Stimulated activated naive CD4-positive, alpha-beta T cell treated with Interleukin-2 at 50 U/mL for 16 hours (primary cell): Measurements from ENCODE around the gene DCP1B.
"Not testable (repeated sequence)": the region's sequence is repeated elsewhere in the genome, so short reads cannot be mapped to it uniquely, and the experiment has no call there.

ENCODE experiments used
- DNase-seq: peaks from one replicate; lab custom pipeline; 2025; lab: John Stamatoyannopoulos, UW

DCP1B gene

DNA sequence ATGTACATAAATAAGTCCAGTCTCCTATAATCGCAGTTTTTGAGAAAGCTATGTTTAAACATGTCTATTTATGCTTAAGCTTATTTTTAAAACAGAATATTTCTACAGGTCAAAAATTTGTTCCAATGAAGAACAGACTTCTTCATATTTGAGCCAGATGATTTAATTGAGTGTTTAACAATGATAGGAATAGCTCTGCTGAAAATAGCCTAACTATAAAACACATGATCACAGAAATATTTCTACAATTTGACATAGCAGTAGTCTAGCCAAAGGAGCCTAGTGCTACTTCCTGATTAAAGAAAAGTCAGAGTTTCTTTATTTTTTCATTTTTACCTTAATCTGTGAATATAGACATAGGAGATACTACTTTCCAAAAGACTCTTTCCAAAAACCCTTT is 29.4 kb downstream of the DCP1B start:
- DNase-seq, result no peak

DNA sequence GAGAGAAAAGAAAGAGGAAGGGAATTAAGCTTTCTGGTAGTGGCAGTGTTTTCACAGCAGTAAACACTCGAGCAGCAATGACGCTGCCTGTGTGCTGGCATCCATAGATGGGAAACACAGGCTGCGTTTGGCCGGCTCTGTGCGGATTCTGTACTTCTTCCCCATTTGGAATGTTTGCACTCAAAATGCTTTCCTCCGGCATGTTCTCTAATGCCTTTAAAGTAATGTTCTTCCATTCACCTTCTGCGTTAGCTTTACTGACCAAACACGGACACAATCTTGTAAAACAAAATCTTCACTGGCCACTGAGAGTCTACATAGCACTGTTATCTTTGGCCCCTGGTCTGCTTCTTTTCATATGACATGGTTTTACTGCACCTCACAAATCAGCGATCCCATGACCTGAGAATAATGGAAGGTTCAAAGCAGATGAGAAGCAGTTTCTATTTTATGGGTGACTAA is 31.4 kb downstream of the DCP1B start:
- DNase-seq, result no peak

DNA sequence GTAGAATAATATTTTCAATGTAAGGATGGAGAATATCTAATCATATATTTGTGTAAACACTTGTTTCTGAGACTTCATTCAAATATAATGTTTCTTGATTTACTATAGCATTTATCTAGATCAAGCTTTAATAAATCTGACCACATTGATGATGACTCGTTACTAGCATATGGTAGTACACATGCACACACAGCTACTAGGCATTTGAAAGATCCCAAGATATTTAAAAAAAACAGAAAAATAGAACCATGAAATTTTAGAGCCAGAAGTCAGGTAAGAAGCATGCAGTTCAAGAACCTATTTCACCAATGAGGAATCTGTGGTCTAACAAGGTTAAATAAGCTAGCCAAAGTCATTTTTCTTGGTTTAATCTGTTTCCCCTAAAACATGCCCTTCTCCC is 32.0 kb downstream of the DCP1B start:
- DNase-seq, result no peak

DNA sequence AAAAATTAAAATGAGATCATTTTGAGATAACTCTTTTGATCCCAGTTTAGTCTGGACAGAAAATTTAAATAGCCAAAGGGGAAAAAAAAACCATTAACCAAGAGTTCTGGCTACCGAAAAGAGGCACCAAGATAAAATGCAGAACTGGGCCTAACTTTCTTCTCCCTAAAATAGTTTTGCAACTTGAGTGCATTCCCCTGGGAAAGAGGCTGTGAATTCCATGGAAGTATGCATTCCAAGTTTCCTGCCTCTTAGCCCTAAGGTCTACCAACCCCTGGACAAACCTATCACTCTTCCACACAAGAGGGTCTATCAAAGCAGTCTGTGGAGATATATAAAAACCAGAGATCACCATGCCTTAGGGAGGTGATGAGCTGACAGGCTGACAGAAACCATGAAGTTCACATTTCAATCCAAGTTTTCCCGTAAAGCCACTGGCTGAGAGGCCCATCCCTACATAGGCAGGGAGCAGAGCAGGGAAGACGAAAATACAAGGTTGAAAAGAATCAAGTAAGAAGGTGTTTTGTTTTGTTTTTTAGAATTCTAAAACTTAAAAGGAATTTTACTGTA is 33.8 kb downstream of the DCP1B start:
- DNase-seq, result no peak

DNA sequence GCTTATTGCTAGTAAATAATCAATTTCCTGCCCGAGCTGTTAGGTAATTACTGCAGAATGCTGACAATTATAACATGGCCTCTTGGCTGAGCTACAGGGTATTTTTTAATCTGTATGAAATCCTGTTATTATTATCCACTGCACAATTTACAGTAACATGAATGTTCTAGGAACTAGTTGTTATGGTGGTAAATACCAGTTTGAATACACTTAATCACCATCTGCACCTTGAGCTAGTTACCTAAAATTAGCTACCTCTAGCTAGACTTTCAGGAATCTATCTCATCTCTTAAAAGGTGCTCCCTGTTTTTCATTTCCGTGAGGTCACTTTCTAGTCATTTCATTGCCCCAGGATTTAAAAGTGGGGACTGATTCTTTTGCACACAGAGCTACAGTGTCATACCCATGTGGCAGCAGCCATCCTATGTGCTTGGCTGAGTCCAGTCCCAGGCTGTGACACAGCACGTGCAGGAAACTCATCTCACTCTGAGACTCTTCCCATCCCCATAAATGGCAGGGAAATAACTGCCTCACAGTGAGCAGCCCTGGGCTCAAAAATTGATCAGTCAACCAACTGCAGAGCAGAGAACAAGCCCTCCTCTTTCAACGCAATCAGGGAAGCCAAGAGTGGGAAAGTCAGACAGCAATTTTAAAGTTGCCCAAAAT is 37.6 kb downstream of the DCP1B start:
- DNase-seq, result no peak

DNA sequence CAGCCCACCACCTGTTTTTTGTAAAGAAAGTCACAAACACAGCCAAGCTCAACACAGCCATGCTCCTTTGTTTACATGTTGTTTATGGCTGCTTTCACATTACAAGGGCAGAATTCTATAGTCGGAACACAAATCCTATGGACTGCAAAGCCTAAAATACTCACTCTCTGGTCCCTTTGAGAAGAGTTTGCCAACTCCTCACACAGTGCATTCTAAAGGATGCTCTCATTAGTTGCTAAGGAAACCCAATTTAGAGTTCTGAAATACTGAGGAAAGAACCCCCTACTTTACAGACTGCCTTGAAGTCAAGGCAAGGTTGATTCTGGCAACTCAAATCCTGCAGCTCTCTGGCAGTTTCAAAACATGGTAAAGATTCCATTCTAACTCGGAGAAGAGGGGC is 38.3 kb downstream of the DCP1B start:
- no peak for DNase-seq

DNA sequence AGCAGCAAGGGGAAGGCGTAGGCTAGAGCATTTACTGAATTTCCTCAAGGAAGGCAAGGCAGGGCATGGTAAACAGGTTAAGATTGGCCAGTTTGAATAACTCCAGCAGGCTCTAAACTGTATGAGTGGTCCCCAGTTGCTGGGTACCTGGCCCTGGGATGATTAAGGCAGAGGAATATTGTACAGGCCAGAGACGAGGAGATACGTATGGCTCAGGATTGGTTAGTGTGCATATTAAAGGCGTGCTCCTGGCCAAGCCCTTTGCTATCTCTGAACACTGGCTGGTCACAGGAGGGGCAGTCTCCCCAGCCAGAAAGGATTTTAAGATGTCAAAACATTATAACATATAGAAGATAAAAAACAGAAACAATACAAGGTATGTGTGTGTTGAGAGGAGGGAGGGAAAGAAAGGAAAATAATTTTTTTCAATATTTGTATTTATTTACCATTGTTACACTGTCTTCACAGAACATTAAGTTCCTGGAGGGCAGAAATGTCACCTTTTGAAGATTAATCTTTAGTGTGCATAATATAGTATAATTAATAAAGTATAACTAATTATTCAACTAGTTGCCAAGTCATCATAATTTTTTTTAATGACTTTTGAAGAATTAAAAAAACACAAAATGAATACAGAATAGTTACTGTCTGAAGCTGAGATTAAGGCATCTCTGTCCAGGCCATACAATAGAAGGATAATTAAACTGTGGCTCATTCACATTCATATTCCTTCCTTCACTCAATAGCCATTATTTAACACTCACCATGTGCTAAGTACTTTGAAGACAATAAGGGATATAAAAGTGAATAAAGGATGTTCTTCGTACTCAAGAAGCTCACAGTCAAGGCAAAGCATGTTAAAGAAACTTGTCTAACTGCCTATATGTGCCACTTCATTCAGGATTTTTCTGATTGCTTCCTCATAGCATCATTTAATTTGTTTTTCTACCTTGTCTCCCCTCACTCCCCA is 41.9 kb downstream of the DCP1B start:
- no peak for DNase-seq

DNA sequence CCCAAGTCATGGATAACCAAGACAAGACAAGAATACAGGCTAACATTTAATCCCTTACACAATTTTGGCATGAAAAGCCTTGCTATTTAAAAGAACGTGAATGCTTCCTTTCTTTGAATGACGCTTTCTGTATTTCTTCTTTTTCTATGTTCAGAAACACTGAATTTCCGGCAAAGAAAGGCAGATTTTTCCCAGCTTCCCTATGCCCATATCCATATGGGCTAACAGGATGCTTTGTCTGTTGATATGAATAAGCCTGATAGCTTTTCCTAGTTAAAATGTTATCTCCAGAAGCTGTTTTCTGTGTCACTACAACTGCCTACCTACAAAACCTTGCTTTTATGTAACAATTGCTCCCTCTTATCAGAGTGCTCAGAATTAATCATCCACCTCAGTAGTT is 47.5 kb downstream of the DCP1B start:
- no peak for DNase-seq

DNA sequence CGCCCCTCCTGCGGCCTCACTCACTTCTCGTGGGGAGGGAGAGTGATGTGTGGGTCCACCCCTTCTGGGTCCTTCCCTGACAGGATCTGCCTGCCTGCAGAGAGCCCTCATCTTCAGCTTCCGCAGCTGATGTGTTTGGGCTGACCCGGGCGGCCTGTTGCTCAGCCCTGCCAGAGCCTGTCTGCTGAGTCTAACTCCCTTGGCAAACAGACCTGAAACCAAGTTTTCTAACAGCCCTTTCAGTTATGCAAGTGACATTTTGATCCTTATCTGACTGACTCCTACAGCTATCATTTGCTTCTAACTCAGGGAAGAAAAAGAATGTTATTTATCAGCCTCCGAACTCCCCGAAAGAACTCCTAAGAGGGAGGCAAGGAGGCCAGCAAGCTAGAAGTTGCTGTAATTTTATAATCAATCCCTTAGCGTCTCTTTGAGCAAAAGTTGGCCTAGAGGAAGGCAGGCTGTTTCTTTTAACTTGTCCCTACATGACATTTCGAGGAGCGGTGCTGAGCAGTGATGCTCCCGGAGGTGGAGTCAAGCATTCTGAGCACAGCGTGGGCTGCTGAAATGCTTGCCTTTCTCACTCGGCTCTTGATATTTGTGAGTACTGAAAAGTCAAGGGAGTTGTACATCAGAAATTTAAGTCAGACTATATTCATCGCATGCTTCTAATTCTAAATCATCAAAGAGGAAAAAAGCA is 54.3 kb downstream of the DCP1B start:
- no peak for DNase-seq

DNA sequence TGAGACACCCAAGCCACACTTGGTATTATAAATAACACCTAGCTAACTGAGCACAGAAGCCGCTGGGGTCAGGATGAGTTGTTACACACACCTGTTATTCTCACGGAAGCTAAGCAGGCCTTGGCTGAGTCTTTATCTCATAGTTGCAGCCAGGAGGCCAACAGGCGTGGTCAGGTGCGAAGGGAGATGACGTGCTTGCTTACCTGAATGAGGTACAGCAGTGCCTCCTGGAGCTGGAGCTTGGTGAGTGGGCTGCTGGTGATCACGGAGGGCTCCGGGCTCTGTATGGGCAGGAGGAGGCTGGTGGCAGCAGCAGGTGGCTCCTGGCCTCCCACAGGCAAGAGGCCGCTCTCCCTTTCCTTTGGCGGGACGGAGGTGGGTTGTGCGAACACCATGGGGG is 55.4 kb downstream of the DCP1B start:
- no peak for DNase-seq

DNA sequence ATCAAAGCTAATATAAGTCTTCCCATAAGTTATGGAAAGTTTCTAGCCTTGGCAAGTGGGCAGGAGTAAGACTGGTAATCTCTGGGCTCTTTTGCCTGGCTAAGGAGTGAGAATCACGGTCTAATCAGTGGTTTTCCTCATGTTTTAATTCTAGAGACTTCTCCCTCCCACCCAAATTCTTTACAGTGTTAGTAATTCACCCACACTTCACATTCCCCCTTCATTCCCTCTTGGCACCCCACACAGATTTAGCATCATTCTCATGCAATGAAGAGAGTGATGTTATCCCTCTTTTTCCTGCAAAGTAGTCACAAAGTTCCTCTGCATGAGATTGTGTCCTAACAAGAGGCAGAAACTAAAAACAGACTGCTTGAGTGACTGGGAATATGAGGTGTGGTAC is 57.2 kb downstream of the DCP1B start:
- no peak for DNase-seq

DNA sequence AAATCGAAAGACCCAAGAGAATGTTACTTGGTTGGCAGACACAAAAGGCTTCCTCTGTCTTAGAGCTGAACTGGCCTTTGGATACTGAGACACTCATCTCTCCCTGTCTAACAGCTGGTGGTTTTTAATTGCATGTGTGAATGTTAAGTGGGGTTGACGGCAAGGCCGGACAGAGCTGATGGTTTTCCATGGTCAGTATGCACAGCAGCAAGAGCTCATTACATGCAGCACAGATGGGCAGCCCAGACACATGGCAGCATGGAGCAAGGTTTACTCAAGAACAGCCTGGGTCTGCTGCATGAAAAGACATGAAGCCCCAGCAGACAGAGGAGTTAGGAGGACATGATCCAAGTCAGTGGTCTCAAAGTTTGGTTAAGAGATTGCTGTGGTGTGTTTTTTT is 58.0 kb downstream of the DCP1B start:
- DNase-seq, result no peak

DNA sequence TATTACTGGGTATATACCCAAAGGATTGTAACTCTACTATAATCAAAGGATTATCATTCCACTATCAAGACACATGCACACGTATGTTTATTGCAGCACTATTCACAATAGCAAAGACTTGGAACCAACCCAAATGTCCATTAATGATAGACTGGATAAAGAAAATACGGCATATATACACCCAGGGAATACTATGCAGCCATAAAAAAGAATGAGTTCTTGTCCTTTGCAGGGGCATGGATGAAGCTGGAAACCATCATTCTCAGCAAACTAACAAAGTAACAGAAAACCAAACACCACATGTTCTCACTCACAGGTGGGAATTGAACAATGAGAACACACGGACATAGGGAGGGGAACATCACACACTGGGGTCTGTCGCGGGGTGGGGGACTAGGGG is 58.8 kb downstream of the DCP1B start:
- DNase-seq, result not testable (repeated sequence)

DNA sequence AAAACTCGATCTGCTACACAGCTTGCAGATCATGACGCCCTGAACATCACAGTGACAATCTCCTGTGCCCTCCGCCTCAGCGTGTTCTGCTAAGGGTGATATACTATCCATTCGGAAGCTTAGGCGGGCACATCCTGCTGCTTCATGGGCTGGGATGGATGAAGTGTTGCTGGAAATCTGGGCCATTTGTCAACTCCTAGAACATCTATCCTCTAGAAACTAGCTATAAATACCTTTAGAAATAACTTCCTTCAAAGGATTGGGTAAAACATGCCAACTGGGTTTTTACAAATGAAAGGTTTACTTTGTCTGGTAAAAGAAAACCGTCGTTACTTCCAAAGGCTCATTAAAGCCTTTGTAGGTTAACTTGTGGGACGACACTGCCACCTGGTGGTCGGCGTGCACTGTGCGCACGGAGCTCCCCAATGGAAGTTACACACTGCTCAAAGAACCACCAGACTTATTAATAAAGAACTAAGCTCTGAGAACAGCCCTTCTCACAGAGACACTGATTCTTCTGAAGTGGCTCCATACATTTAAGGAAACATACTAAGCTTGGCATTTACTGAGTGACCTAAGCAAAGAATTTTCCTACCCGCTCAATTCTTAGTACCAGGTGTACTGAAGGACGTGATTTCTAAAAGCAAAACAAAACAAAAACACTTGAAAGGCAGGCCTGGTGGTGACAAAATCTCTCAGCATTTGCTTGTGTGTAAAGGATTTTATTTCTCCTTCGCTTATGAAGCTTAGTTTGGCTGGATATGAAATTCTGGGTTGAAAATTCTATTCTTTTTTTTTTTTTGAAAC is 64.3 kb downstream of the DCP1B start:
- DNase-seq, result peak; percentile 79

DNA sequence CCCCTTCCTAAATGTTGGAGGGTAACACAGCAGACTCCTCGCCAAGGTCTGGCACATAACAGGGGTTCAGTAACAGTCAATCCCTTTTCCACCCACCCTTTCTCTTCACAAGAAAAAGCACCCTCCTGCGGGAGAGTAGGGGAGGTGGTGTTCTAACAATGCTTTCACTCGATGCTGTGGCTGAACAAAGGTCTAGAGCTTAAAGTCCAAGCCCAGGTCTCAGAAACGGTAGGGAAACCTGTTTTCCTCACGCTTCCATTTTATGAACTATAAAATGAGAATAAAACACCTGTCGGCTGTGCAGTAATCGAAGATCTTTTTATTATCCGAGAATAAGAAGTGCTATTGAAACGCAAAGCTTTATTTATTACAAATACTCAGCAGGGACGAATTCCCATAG is 64.9 kb downstream of the DCP1B start:
- no peak for DNase-seq

DNA sequence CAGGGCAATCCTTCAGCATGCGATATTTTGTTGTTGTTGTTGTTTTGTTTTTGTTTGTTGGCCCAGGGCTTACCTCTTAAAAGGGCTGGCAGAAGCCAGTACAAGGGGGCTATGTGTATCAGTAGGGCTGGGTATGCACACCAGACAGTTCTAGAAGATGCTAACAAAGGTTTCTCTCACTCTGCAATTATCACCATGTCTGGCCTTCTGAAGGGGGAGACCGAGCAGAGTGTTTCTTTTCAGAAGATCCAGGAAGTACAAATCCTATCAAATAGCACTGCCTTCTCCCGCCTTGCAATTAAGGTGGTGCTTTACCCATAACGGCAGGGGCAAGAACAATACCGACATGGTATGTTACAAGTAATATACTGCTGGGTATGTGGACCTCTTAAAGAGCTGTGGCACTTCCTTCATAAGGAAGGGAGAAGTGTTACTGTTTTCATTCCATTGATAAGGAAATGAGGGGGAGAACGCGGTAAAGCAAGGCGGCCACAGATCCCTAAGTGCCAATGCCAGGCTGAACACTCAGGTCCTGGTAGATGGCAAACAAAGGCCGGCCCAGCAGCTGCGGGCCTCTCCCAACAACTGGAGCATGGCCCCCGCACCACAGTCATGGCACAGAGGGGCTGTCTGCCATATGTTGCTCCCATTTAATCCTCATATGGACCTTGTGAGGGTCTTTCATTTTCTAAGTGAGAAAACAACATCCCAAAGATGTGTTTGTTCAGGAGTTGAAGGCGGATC is 66.6 kb downstream of the DCP1B start:
- no peak for DNase-seq

DNA sequence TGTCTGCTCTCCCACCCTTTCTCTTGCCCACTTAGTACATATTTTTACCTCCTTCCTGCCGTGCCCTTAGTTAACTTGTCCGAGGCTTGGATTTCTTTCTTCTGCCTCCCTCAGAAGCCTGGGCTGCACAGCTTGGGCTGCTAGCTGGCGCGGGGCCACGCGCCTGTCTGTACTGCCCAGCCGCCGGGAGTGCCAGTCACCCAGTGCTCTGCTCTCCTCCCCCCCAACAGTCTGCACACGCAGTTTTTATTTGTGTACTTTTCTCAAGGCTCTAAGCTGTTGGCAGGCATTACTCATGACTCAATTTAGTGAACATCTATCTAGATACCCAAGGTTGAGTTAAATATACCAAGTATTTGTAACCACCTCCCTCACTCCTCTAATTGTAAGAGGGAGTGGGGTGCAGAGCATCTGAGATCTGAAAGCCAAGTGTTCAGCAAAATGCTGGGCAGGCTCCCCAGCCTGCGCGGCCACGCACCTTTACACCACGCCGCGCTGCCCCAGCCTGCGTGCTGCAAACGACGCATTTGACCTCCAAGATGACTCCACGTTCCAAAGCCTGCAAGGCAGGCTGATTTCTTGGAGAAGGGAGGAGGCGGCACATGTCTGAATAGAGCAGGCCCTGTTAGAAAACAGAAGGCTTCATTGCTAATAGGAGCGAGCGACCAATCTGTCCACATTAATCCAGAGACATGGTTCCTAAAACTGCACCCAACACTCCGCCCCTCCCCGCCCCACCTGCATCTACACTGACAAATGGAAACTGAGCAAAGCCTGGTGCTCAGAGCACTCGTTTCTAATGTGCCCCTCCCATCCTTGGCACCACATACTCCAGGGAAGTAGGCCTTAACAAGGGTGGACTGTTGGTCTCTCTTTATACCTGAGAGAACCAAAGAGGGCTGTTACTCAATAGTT is 67.6 kb downstream of the DCP1B start:
- DNase-seq, result no peak

DNA sequence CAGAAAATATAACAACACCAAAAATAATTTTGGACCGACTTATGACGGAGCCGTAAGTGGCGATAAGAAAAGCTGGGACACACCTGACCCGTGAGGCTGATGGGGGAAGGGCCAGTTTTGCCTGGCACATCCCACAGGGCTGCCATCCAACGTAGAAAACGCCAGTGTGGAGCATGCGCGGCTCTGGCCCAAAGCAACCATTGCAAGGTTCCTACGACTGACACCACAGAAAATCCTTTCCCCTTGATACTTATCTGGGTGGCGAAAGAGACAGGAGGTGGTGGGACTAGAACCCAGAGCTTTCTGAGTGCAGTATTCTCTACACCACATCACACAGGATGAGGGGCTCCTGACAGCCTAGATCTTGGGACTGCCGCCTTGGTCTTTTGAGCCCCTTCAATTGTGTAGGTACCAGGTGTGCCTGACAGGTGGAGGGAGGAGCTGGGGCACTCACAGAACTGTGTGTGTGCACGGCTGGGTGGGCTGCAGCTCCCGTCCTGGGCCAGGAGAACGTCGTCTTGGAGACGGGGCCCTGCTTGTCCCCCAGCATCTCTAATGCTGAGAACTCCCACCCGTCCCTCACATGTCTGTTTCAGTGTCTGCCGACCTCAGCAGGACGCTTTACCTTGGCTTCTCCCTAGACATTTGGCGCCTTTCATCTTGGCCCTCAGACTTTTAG is 68.4 kb downstream of the DCP1B start:
- no peak for DNase-seq

DNA sequence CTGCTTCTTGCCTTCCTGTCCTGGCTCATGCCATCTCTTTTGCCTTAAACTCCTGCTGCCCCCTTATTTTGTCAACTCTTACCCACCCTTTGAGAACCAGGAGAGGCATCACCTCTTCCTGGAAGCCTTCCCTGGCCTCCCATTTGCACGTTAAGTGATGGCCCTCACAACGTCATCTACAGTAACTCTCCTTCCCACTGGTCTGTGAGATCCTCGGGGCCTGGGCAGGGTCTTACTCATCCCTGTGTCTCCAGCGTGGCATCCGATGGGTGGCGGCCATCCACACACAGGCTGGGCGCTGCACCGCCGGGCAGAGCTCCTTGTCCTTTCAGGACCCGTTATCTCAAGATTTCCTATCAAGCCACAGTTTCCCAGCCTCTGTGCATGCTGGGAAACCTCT is 69.0 kb downstream of the DCP1B start:
- no peak for DNase-seq
